Measurements from ENCODE around the gene PRKAR1B. TPM values are rescaled to one million over a fixed set of nuclear protein-coding genes. Genes with fewer than 3 reads are reported as not detected.

PRKAR1B gene
- total RNA-seq, 4 donors from 2014 or later = 1.2 to 12.5 (median 3.6) TPM

GRCh38 chr7:590731-591551 is 136.1 kb downstream of the PRKAR1B start:
- peak overlapping the region in 1 of 4 donors; percentile 25 for H3K4me3 ChIP-seq
- H3K27me3 ChIP-seq = no peaks in the 10 kb centered on the region
- no peak overlapping the region for H3K27ac ChIP-seq
- TF ChIP-seq POLR2A (IDR thresholded peaks at IDR 0.05) = no peak
- TF ChIP-seq, protein P1, sequence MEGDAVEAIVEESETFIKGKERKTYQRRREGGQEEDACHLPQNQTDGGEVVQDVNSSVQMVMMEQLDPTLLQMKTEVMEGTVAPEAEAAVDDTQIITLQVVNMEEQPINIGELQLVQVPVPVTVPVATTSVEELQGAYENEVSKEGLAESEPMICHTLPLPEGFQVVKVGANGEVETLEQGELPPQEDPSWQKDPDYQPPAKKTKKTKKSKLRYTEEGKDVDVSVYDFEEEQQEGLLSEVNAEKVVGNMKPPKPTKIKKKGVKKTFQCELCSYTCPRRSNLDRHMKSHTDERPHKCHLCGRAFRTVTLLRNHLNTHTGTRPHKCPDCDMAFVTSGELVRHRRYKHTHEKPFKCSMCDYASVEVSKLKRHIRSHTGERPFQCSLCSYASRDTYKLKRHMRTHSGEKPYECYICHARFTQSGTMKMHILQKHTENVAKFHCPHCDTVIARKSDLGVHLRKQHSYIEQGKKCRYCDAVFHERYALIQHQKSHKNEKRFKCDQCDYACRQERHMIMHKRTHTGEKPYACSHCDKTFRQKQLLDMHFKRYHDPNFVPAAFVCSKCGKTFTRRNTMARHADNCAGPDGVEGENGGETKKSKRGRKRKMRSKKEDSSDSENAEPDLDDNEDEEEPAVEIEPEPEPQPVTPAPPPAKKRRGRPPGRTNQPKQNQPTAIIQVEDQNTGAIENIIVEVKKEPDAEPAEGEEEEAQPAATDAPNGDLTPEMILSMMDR (IDR thresholded peaks at IDR 0.05 in 4 of 5, conservative IDR thresholded peaks at IDR 0.05 in 1 of 5) = no peak
- H3K36me3 ChIP-seq = no peaks in the 10 kb centered on the region
- intact Hi-C loops (cut with DNase I; ENCODE audit: low total_unique reads) = no loop called here
- peaks cover 23 to 26% of the 10 kb centered on the region in 2 donors for H3K4me1 ChIP-seq
- no peak for DNase-seq
- ATAC-seq = no peak
- in situ Hi-C loops (cut with MboI; ENCODE audit: low sequenced_read_pairs in 4 of 4) = no loop called here
- H3K9me3 ChIP-seq = no peaks in the 10 kb centered on the region

- in situ Hi-C loops (cut with MboI; ENCODE audit: low sequenced_read_pairs in 4 of 4) = no loop called here
- Histone ChIP-seq H3K36me3 (no peaks in the 10 kb centered on the region), H3K4me1 (peaks cover 23 to 26% of the 10 kb centered on the region in 2 donors), H3K9me3 (no peaks in the 10 kb centered on the region), H3K4me3 (no peak overlapping the region), H3K27ac (no peak overlapping the region), H3K27me3 (no peaks in the 10 kb centered on the region)
- intact Hi-C loops (cut with DNase I; ENCODE audit: low total_unique reads) = no loop called here
- TF ChIP-seq, protein P1 (IDR thresholded peaks at IDR 0.05 in 4 of 5, conservative IDR thresholded peaks at IDR 0.05 in 1 of 5) = no peak
- TF ChIP-seq POLR2A (IDR thresholded peaks at IDR 0.05) = no peak
- DNase-seq = no peak
- ATAC-seq = no peak
Observed at GRCh38 chr7:589781-590575, 137.1 kb downstream of the PRKAR1B start.

DNA sequence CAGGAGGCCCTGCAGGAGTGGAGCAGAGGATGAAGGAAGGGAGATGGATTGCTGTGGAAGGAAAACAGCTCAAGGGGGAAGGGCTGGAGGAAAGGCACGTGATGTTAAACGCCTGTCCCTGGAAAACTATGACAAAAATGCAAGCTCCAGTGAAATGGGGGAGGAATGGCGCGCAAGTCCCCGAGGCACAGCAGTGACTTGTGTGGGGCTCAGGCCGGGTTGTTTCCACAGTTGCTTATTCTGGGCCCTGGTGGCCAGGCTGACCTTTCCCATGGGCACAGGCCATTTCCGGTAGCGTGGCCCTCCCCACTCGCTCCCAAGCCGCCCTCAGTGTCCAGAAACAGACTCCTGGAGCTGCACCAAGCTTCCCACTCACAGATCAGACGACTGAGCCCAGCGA is 139.3 kb downstream of the PRKAR1B start:
- intact Hi-C loops (cut with DNase I; ENCODE audit: low total_unique reads) (no loop called here), in situ Hi-C loops (cut with MboI; ENCODE audit: low sequenced_read_pairs in 4 of 4) (no loop called here)
- H3K27me3 ChIP-seq = no peaks in the 10 kb centered on the region
- ATAC-seq (peak in 1 of 2 donors; percentile 21), DNase-seq (no peak)
- peak overlapping the region in 2 of 4 donors; percentile 41 to 46 for H3K27ac ChIP-seq
- no peak overlapping the region for H3K4me3 ChIP-seq
- H3K36me3 ChIP-seq = no peaks in the 10 kb centered on the region
- H3K4me1 ChIP-seq = peaks cover 13 to 16% of the 10 kb centered on the region in 2 donors
- H3K9me3 ChIP-seq = no peaks in the 10 kb centered on the region
- TF ChIP-seq POLR2A (IDR thresholded peaks at IDR 0.05) = no peak
- TF ChIP-seq, protein P1 (IDR thresholded peaks at IDR 0.05 in 4 of 5, conservative IDR thresholded peaks at IDR 0.05 in 1 of 5) = no peak

GRCh38 chr7:586494-586893 is 140.6 kb downstream of the PRKAR1B start:
- no peaks in the 10 kb centered on the region for H3K27me3 ChIP-seq
- H3K27ac ChIP-seq = no peak overlapping the region
- peaks cover 9 to 13% of the 10 kb centered on the region in 2 donors for H3K4me1 ChIP-seq
- intact Hi-C loops (cut with DNase I; ENCODE audit: low total_unique reads) (no loop called here), in situ Hi-C loops (cut with MboI; ENCODE audit: low sequenced_read_pairs in 4 of 4) (no loop called here)
- no peak for ATAC-seq
- no peaks in the 10 kb centered on the region for H3K9me3 ChIP-seq
- DNase-seq = no peak
- TF ChIP-seq, protein P1 (IDR thresholded peaks at IDR 0.05 in 4 of 5, conservative IDR thresholded peaks at IDR 0.05 in 1 of 5) = no peak
- no peaks in the 10 kb centered on the region for H3K36me3 ChIP-seq
- H3K4me3 ChIP-seq = no peak overlapping the region

Data from gastrocnemius medialis (tissue), 4 donors.